Neural cell (in vitro differentiated cells): ENCODE measurements around the gene TMEM89. TPM values are rescaled to one million over a fixed set of nuclear protein-coding genes. Genes with fewer than 3 reads are reported as not detected.

ENCODE experiments used
- H2AFZ ChIP-seq: fragments of 200-600, 300-800 bp; sonication (generic), shearing (Covaris generic); 2 replicates; pipeline ENCODE4 v1.6.0; 2014; ENCODE audit warnings: low read depth, mild to moderate bottlenecking, antibody characterized with exemption, low read length, moderate library complexity
- H3F3A ChIP-seq: fragments of 200-600 bp; shearing (Covaris generic); 2 replicates; pipeline ENCODE4 v1.6.1; 2016; ENCODE audit warnings: mild to moderate bottlenecking, moderate library complexity, mixed read lengths, antibody characterized with exemption, low read length; ENCODE audit not compliant: insufficient read depth, poor library complexity, severe bottlenecking
- H3K27ac ChIP-seq: fragments of 200-600, 300-800 bp; sonication (generic), shearing (Covaris generic); 2 replicates; pipeline ENCODE4 v1.5.1; 2014; ENCODE audit warnings: mild to moderate bottlenecking, low read length, moderate library complexity
- H3K27me3 ChIP-seq: fragments of 300-800, 200-600 bp; sonication (generic), shearing (Covaris generic); 2 replicates; pipeline ENCODE4 v1.6.0; 2014; ENCODE audit warnings: mild to moderate bottlenecking, low read depth, low read length, moderate library complexity; ENCODE audit not compliant: insufficient read depth
- H3K36me3 ChIP-seq: fragments of 300-800, 200-600 bp; sonication (generic), shearing (Covaris generic); 2 replicates; pipeline ENCODE4 v1.5.1; 2014; ENCODE audit warnings: mild to moderate bottlenecking, antibody characterized with exemption, low read length, moderate library complexity; ENCODE audit not compliant: insufficient read depth
- H3K4me2 ChIP-seq: fragments of 300-800, 200-600 bp; sonication (generic), shearing (Covaris generic); 2 replicates; pipeline ENCODE4 v1.6.0; 2014; ENCODE audit warnings: mild to moderate bottlenecking, low read length
- H3K4me3 ChIP-seq: fragments of 300-800, 200-600 bp; sonication (generic), shearing (Covaris generic); 2 replicates; pipeline ENCODE4 v1.5.1; 2014; ENCODE audit warnings: mild to moderate bottlenecking, low read length, moderate library complexity
- H3K79me2 ChIP-seq: fragments of 200-600 bp; shearing (Covaris generic); replicated peaks from 2 replicates; pipeline ENCODE4 v1.6.0; 2014; ENCODE audit warnings: mild to moderate bottlenecking, low read length, moderate library complexity; ENCODE audit not compliant: insufficient read depth
- H3K9ac ChIP-seq: fragments of 300-800, 200-600 bp; sonication (generic), shearing (Covaris generic); 2 replicates; pipeline ENCODE4 v1.6.1; 2016; ENCODE audit warnings: mild to moderate bottlenecking, low read length, mixed read lengths
- H3K9me2 ChIP-seq: fragments of 200-600 bp; shearing (Covaris generic); 2 replicates; pipeline ENCODE4 v1.6.1; 2016; ENCODE audit warnings: mild to moderate bottlenecking, low read length, mixed read lengths; ENCODE audit not compliant: insufficient read depth
- H3K9me3 ChIP-seq: fragments of 200-600, 300-800 bp; sonication (generic), shearing (Covaris generic); 2 replicates; pipeline ENCODE4 v1.6.1; 2016; ENCODE audit warnings: mild to moderate bottlenecking, mixed run types, low read length, moderate library complexity, mixed read lengths
- H4K20me1 ChIP-seq: fragments of 200-600 bp; shearing (Covaris generic); 2 replicates; pipeline ENCODE4 v1.6.1; 2016; ENCODE audit warnings: mild to moderate bottlenecking, mixed run types; ENCODE audit not compliant: insufficient read depth
- CTCF ChIP-seq: fragments of 450-650 bp; IDR thresholded peaks from 2 replicates; pipeline ENCODE4 v1.5.1; 2014; ENCODE audit warnings: antibody characterized with exemption, mild to moderate bottlenecking, moderate library complexity; ENCODE audit not compliant: poor library complexity, severe bottlenecking
- EP300 ChIP-seq: fragments of 450-650 bp; conservative IDR thresholded peaks from 2 replicates; pipeline ENCODE4 v1.6.1; 2014; ENCODE audit warnings: antibody characterized with exemption, mild to moderate bottlenecking, moderate library complexity; ENCODE audit not compliant: poor library complexity, severe bottlenecking
- EZH2 ChIP-seq: fragments of 200-600, 300-800 bp; shearing (Covaris generic), sonication (generic); IDR thresholded peaks from 2 replicates; pipeline ENCODE4 v1.6.1; 2014; ENCODE audit warnings: antibody characterized with exemption, low read length, borderline replicate concordance, mild to moderate bottlenecking; ENCODE audit not compliant: insufficient read depth, poor library complexity, severe bottlenecking
- MXI1 ChIP-seq: fragments of 450-650 bp; conservative IDR thresholded peaks from 2 replicates; pipeline ENCODE4 v1.6.1; 2014; ENCODE audit warnings: antibody characterized with exemption, mild to moderate bottlenecking; ENCODE audit not compliant: poor library complexity, severe bottlenecking
- POLR2AphosphoS5 ChIP-seq: IDR thresholded peaks from 2 replicates; pipeline ENCODE4 v1.6.1; 2012
- RAD21 ChIP-seq: fragments of 450-650 bp; conservative IDR thresholded peaks from 2 replicates; pipeline ENCODE4 v1.6.1; 2014; ENCODE audit warnings: antibody characterized with exemption, mild to moderate bottlenecking, moderate library complexity
- REST ChIP-seq: IDR thresholded peaks from 2 replicates; pipeline ENCODE4 v1.6.1; 2012; ENCODE audit warnings: borderline replicate concordance
- SMC3 ChIP-seq: fragments of 450-650 bp; conservative IDR thresholded peaks from 2 replicates; pipeline ENCODE4 v1.6.1; 2014; ENCODE audit warnings: antibody characterized with exemption, mild to moderate bottlenecking, moderate library complexity; ENCODE audit not compliant: poor library complexity
- TAF1 ChIP-seq: IDR thresholded peaks from 2 replicates; pipeline ENCODE4 v1.6.1; 2012; ENCODE audit warnings: low read depth
- polyA plus RNA-seq: library from polyadenylated mRNA; depleted of rRNA; stranded (reverse); fragments of >200 nt; gene quantifications from 2 replicates; pipeline ENCODE4 v1.2.3, GENCODE V29; 2014

Gene TMEM89
- polyA plus RNA-seq, 1 donor from 2014 or later, result 0.52 TPM

- Histone ChIP-seq H3F3A (no peaks in the 10 kb centered on the region), H3K27me3 (no peaks in the 10 kb centered on the region), H3K36me3 (no peaks in the 10 kb centered on the region), H3K27ac (no peak overlapping the region), H3K9me2 (no peaks in the 10 kb centered on the region), H3K79me2 (no peaks in the 10 kb centered on the region), H3K9ac (no peak overlapping the region), H3K4me2 (no peak overlapping the region), H3K4me3 (no peak overlapping the region), H3K9me3 (no peaks in the 10 kb centered on the region), H4K20me1 (no peaks in the 10 kb centered on the region), H2AFZ (no peak overlapping the region)
- TF ChIP-seq POLR2AphosphoS5 (no peak), EZH2 (no peak), SMC3 (no peak), RAD21 (no peak), TAF1 (no peak), CTCF (no peak), EP300 (no peak), REST (no peak), MXI1 (no peak)
These were observed 28.2 kb downstream of the TMEM89 start for GRCh38 chr3:48593337-48593736.

- Histone ChIP-seq H2AFZ (no peak overlapping the region), H3K4me2 (no peak overlapping the region), H3K4me3 (no peak overlapping the region), H3K27me3 (no peaks in the 10 kb centered on the region), H3K9me2 (no peaks in the 10 kb centered on the region), H3K36me3 (no peaks in the 10 kb centered on the region), H3K79me2 (no peaks in the 10 kb centered on the region), H3K9ac (no peak overlapping the region), H3F3A (no peaks in the 10 kb centered on the region), H3K27ac (no peak overlapping the region), H4K20me1 (no peaks in the 10 kb centered on the region), H3K9me3 (no peaks in the 10 kb centered on the region)
- no peak for TF ChIP-seq REST
- no peak for TF ChIP-seq TAF1
- no peak for TF ChIP-seq RAD21
- TF ChIP-seq POLR2AphosphoS5, result no peak
- no peak for TF ChIP-seq CTCF
- no peak for TF ChIP-seq EP300
- no peak for TF ChIP-seq MXI1
- TF ChIP-seq EZH2, result no peak
- TF ChIP-seq SMC3, result no peak
These were observed 29.0 kb downstream of the TMEM89 start for GRCh38 chr3:48592519-48593087.
